Gastroesophageal sphincter (tissue), 3 donors: ENCODE data around the gene CCDC137.

Experiments
- CTCF ChIP-seq, 4 experiments: fragments of 200-600 bp in 2 of 4; fragments of 450-650 bp in 2 of 4; sonication (generic) in 1 of 4; IDR thresholded peaks; one replicate each; pipeline ENCODE4 v1.5.1; 2017 to 2019; ENCODE audit warnings: antibody characterized with exemption in 4 of 4, mild to moderate bottlenecking in 2 of 4, moderate library complexity in 2 of 4
- EP300 ChIP-seq: sonication (generic); formaldehyde crosslinking; IDR thresholded peaks from one replicate; pipeline ENCODE4 v1.6.1; 2017; ENCODE audit warnings: antibody characterized with exemption, mild to moderate bottlenecking
- POLR2A ChIP-seq, 2 donors: fragments of 450-650 bp; IDR thresholded peaks; one replicate each; pipeline ENCODE4 v1.6.1; 2017; ENCODE audit warnings: antibody characterized with exemption in 2 of 2, mild to moderate bottlenecking in 2 of 2, moderate library complexity in 1 of 2
- POLR2AphosphoS5 ChIP-seq: sonication (generic); formaldehyde crosslinking; IDR thresholded peaks from one replicate; pipeline ENCODE4 v1.6.1; 2017; ENCODE audit warnings: antibody characterized with exemption

GRCh38 chr17:81666342-81667191, at the start of gene CCDC137, which contains the start of gene OXLD1:
- no peak for TF ChIP-seq CTCF (IDR thresholded peaks at IDR 0.05)
- peak; percentile 92 for TF ChIP-seq POLR2AphosphoS5
- peak; percentile 80 to 82 for TF ChIP-seq POLR2A (IDR thresholded peaks at IDR 0.05)
- no peak for TF ChIP-seq EP300
